Natural killer cell (primary cell): Measurements from ENCODE around the gene TBC1D22A. TPM values are rescaled to one million over a fixed set of nuclear protein-coding genes. Genes with fewer than 3 reads are reported as not detected.

Source experiments
- ATAC-seq, 3 donors: fragments of 150-1000 bp in 2 of 3; fragments of 200-7000 bp in 1 of 3; cut with Tn5 transposase; 1 replicate in 1 of 3; 2 replicates in 2 of 3; pipeline ENCODE4 v1.10.0; 2021; ENCODE audit warnings: mild to moderate bottlenecking in 2 of 3, moderate library complexity in 2 of 3
- DNase-seq, 2 donors: peaks; one replicate each; pipeline versions ENCODE4 v3.0.0 to v3.0.0-alpha.2; 2013 to 2021; ENCODE audit warnings: mixed read lengths in 1 of 2
- H3K27ac ChIP-seq: one replicate; pipeline ENCODE4 v1.5.1; 2013; ENCODE audit warnings: mild to moderate bottlenecking, low read length
- H3K27me3 ChIP-seq: one replicate; pipeline ENCODE4 v1.6.1; 2013; ENCODE audit warnings: low read length; ENCODE audit not compliant: control insufficient read depth, insufficient read depth
- H3K36me3 ChIP-seq: one replicate; pipeline ENCODE4 v1.6.1; 2013; ENCODE audit warnings: low read length; ENCODE audit not compliant: control insufficient read depth, insufficient read depth
- H3K4me1 ChIP-seq: one replicate; pipeline ENCODE4 v1.6.1; 2013; ENCODE audit warnings: low read length; ENCODE audit not compliant: control insufficient read depth, insufficient read depth
- H3K4me3 ChIP-seq: one replicate; pipeline ENCODE4 v1.5.1; 2013; ENCODE audit warnings: low read length
- H3K9me3 ChIP-seq: one replicate; pipeline ENCODE4 v1.6.1; 2013; ENCODE audit warnings: low read length; ENCODE audit not compliant: control insufficient read depth, insufficient read depth
- H3K27ac Mint-ChIP-seq, 2 donors: one replicate each; pipeline ENCODE4 v1.8.0; 2022; ENCODE audit warnings: mild to moderate bottlenecking in 2 of 2, mixed read lengths in 2 of 2, moderate library complexity in 1 of 2
- H3K27me3 Mint-ChIP-seq, 2 donors: one replicate each; pipeline ENCODE4 v1.8.0; 2022; ENCODE audit warnings: low read depth in 2 of 2, mixed read lengths in 2 of 2
- H3K36me3 Mint-ChIP-seq: one replicate; pipeline ENCODE4 v1.8.0; 2022; ENCODE audit warnings: mixed read lengths
- H3K4me1 Mint-ChIP-seq, 2 donors: one replicate each; pipeline ENCODE4 v1.8.0; 2022; ENCODE audit warnings: mixed read lengths in 2 of 2
- H3K4me3 Mint-ChIP-seq: one replicate; pipeline ENCODE4 v1.8.0; 2022; ENCODE audit warnings: mild to moderate bottlenecking, moderate library complexity, mixed read lengths
- H3K9me3 Mint-ChIP-seq, 2 donors: one replicate each; pipeline ENCODE4 v1.8.0; 2022; ENCODE audit warnings: mixed read lengths in 2 of 2
- WGBS: methylation state at CpG from one replicate; pipeline ENCODE4 v1.1.7; 2013; ENCODE audit warnings: missing lambda C conversion rate; ENCODE audit not compliant: insufficient coverage; 5-methylcytosine and 5-hydroxymethylcytosine counted together
- intact Hi-C: fragments of 100-400 bp; cut with micrococcal nuclease; formaldehyde crosslinking; loops from one replicate; pipeline ENCODE4 v1.14.2; 2022
- total RNA-seq, 4 donors: library from RNA; stranded (reverse); fragments of 120-200 nt in 1 of 4; gene quantifications; one replicate each; pipeline versions ENCODE4 v1.2.3 to v1.2.4, GENCODE V29; 2013 to 2022
- TF ChIP-seq, protein P1 (sequence below): fragments of 200-600 bp; IDR thresholded peaks from one replicate; pipeline ENCODE4 v1.8.0; 2022; ENCODE audit warnings: antibody characterized with exemption

TBC1D22A gene
- total RNA-seq, 3 donors from 2014 or later (not counting 1 experiment from before 2014, with no cell fraction given), result 47.4 to 53.7 (median 53.2) TPM

DNA sequence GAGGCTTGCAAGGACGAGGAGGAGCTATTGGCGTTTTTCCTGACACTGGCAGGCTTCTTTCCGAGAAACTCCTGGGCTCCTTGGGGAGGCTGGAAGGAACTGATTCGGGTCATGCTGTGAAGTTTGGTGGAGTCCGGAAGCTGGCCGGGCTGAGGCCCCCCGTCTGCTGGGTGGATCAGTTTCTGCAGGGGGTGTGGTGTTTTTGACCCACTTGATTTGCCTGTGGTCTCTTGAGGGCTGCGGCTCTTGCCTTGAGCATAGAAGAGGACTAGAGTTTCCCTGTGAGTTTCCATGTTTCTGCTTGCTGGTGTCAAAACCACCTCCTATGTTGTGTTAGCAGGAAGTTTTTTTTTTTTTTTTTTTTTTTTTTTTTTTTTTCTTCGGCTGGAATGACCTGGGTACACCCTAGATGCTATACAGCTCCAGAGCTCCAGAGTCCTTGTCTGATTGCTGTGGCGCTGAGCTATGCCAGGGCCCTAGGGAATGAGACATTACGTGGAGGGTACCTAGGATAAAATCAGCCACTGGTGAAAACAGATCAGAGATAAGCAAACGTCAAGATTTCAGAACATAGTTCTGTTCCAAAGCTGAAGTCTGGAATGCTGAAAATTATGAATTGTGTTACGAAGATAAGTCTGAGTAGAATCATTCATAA, 728 bp downstream of the TBC1D22A start:
- H3K9me3 Mint-ChIP-seq, result no peaks in the 10 kb centered on the region
- Histone ChIP-seq H3K4me3 (peak overlapping the region; percentile 96), H3K27me3 (no peaks in the 10 kb centered on the region), H3K9me3 (no peaks in the 10 kb centered on the region), H3K36me3 (peaks cover 2% of the 10 kb centered on the region), H3K27ac (peak overlapping the region; percentile 92), H3K4me1 (peaks cover 52% of the 10 kb centered on the region)
- ATAC-seq, result peak; percentile 47 to 66 (median 55)
- no peaks in the 10 kb centered on the region for H3K27me3 Mint-ChIP-seq
- DNase-seq, result peak; percentile 54 to 71
- H3K27ac Mint-ChIP-seq, result peak overlapping the region; percentile 99 to 100
- 7% methylated on average over 12 of the region's 13 CpGs for WGBS
- intact Hi-C loops, result loop anchor here (1.0 kb wide), 1 partner anchor 25 kb away; no protein-coding TSS in a partner anchor
- TF ChIP-seq, protein P1, sequence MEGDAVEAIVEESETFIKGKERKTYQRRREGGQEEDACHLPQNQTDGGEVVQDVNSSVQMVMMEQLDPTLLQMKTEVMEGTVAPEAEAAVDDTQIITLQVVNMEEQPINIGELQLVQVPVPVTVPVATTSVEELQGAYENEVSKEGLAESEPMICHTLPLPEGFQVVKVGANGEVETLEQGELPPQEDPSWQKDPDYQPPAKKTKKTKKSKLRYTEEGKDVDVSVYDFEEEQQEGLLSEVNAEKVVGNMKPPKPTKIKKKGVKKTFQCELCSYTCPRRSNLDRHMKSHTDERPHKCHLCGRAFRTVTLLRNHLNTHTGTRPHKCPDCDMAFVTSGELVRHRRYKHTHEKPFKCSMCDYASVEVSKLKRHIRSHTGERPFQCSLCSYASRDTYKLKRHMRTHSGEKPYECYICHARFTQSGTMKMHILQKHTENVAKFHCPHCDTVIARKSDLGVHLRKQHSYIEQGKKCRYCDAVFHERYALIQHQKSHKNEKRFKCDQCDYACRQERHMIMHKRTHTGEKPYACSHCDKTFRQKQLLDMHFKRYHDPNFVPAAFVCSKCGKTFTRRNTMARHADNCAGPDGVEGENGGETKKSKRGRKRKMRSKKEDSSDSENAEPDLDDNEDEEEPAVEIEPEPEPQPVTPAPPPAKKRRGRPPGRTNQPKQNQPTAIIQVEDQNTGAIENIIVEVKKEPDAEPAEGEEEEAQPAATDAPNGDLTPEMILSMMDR, result no peak
- H3K4me1 Mint-ChIP-seq, result peaks cover 69 to 73% of the 10 kb centered on the region in 2 donors
- H3K4me3 Mint-ChIP-seq, result peak overlapping the region; percentile 99
- H3K36me3 Mint-ChIP-seq, result no peaks in the 10 kb centered on the region

DNA sequence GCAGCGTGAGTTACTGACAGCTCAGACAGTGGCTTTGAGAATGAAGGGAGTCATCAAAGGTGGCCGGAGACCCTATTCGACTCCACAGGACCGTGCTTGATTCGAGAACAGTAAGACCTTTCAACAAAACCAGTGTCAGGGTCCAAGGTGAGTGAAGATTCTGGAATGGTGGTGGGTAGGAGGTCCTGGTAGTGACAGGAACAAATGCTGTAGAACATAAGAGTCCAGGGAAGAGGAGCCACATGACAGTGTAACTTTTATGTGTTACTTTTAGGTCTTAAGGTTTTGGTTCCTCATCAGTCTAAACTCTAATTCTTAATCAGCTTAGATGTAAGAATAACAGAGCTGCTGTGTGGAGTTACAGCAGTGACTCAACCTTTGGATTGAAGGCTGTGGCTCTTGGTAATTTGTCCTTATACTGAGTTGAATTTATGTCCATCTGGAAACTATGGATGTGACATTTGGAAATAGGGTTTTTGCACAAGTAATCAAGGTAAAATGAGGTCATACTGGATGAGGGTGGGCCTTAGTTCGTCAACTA, 1.8 kb downstream of the TBC1D22A start:
- no peak overlapping the region for H3K27ac ChIP-seq
- H3K9me3 Mint-ChIP-seq, result no peaks in the 10 kb centered on the region
- TF ChIP-seq, protein P1, result no peak
- DNase-seq (no peak), ATAC-seq (no peak)
- peaks cover 60 to 74% of the 10 kb centered on the region in 2 donors for H3K4me1 Mint-ChIP-seq
- no peaks in the 10 kb centered on the region for H3K27me3 Mint-ChIP-seq
- H3K4me1 ChIP-seq, result peaks cover 55% of the 10 kb centered on the region
- 85% methylated on average over 6 of the region's 6 CpGs for WGBS
- peak overlapping the region; percentile 99 for H3K4me3 Mint-ChIP-seq
- peak overlapping the region; percentile 99 to 100 for H3K27ac Mint-ChIP-seq
- intact Hi-C loops, result no loop called here
- no peaks in the 10 kb centered on the region for H3K9me3 ChIP-seq
- H3K27me3 ChIP-seq, result no peaks in the 10 kb centered on the region
- no peak overlapping the region for H3K4me3 ChIP-seq
- peaks cover 2% of the 10 kb centered on the region for H3K36me3 ChIP-seq
- H3K36me3 Mint-ChIP-seq, result no peaks in the 10 kb centered on the region

DNA sequence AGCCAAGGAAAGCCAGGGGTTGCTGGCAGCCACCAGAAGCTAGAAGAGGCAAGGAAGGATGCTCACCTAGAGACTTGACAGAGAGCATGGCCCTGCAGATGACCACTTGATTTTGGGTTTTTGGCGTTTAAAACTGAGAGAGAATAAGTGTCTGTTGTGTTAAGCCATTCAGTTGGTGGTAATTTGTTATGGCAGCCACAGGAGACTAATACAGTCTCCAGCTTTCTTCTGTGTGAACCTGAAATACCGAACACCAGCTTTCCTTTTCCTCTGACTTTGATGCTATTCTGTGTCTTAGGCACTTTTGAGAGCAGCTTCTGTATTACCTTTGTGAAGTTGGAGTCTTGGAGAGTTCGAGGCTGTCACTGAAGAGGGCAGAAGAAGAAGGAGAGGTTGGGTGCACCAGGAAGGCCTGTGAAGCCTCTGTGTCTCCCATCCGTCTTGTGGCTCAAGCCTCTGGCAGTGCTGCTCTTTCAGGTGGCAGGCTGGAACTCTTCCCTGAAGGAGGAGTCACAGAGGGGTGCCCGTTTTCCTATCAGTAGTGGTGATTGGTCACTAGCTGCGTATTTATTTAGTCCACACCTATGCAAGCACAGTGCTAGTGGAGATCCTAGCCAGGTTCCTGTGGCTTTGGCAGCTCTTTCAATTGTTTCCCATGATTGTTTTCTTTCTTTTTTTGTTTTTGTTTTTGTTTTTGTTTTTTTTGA, 2.5 kb downstream of the TBC1D22A start:
- Histone ChIP-seq H3K27me3 (no peaks in the 10 kb centered on the region), H3K4me1 (peaks cover 62% of the 10 kb centered on the region), H3K4me3 (no peak overlapping the region), H3K9me3 (no peaks in the 10 kb centered on the region), H3K36me3 (peaks cover 2% of the 10 kb centered on the region), H3K27ac (no peak overlapping the region)
- ATAC-seq (no peak), DNase-seq (no peak)
- WGBS, result 86% methylated on average over 6 of the region's 6 CpGs
- Mint-ChIP-seq H3K9me3 (no peaks in the 10 kb centered on the region), H3K27ac (peak overlapping the region; percentile 99 to 100), H3K4me3 (peak overlapping the region; percentile 99), H3K36me3 (no peaks in the 10 kb centered on the region), H3K27me3 (no peaks in the 10 kb centered on the region), H3K4me1 (peaks cover 67 to 81% of the 10 kb centered on the region in 2 donors)
- TF ChIP-seq, protein P1, result no peak
- intact Hi-C loops, result no loop called here
